B cell (primary cell): ENCODE measurements around the gene OVCA2. TPM values are rescaled to one million over a fixed set of nuclear protein-coding genes. Genes with fewer than 3 reads are reported as not detected.

Experiments used
- ATAC-seq: fragments of 200-7000 bp; cut with Tn5 transposase; one replicate; pipeline ENCODE4 v1.10.0; 2021; ENCODE audit warnings: low read depth, mild to moderate bottlenecking, moderate number of reproducible peaks, moderate library complexity
- CTCF ChIA-PET: fragments of 350-600 bp; sonication (Branson Sonifier 250); formaldehyde crosslinking; loops from one replicate; lab custom pipeline; 2021; ENCODE audit warnings: antibody characterized with exemption, inconsistent platforms; lab: Charles Lee
- POLR2A ChIA-PET: fragments of 350-600 bp; sonication (Branson Sonifier 250); formaldehyde crosslinking; loops from one replicate; lab custom pipeline; 2021; ENCODE audit warnings: antibody characterized with exemption; lab: Charles Lee
- DNase-seq: peaks from one replicate; pipeline ENCODE4 v3.0.0; 2013
- H2AFZ ChIP-seq: 2 replicates; pipeline ENCODE4 v1.6.1; 2012; ENCODE audit warnings: mild to moderate bottlenecking, low read depth, low read length; ENCODE audit not compliant: insufficient read depth, poor library complexity, severe bottlenecking
- H3K27ac ChIP-seq, 2 donors: 1 replicate in 1 of 2; 2 replicates in 1 of 2; pipeline ENCODE4 v1.5.1; 2012 to 2013; ENCODE audit warnings: low read length in 2 of 2, mild to moderate bottlenecking in 2 of 2, moderate library complexity in 1 of 2
- H3K27me3 ChIP-seq, 4 experiments: fragments of 200-600 bp in 1 of 4; sonication (generic) in 1 of 4; replicated peaks in 1 of 4; 1 replicate in 2 of 4; 2 replicates in 2 of 4; pipeline versions ENCODE4 v1.6.1 to v1.7.0; 2013 to 2016; ENCODE audit warnings: low read length in 3 of 4, mild to moderate bottlenecking in 2 of 4, mixed read lengths in 1 of 4, moderate library complexity in 1 of 4; ENCODE audit not compliant: insufficient read depth in 4 of 4, control insufficient read depth in 3 of 4; ENCODE audit errors: control extremely low read depth in 1 of 4
- H3K36me3 ChIP-seq, 2 experiments: replicated peaks in 1 of 2; 1 replicate in 1 of 2; 2 replicates in 1 of 2; pipeline versions ENCODE4 v1.6.1 to v1.7.1; 2013; ENCODE audit warnings: low read length in 1 of 2; ENCODE audit not compliant: insufficient read depth in 2 of 2, control insufficient read depth in 1 of 2; ENCODE audit errors: control extremely low read depth in 1 of 2, extremely low read depth in 1 of 2
- H3K4me1 ChIP-seq, 2 donors: fragments of 200-600 bp in 1 of 2; sonication (generic) in 1 of 2; 1 replicate in 1 of 2; 2 replicates in 1 of 2; pipeline versions ENCODE4 v1.5.1 to v1.6.1; 2013 to 2017; ENCODE audit warnings: low read length in 2 of 2; ENCODE audit not compliant: control insufficient read depth in 2 of 2, insufficient read depth in 2 of 2
- H3K4me2 ChIP-seq: replicated peaks from 2 replicates; pipeline ENCODE3; 2012; ENCODE audit warnings: mild to moderate bottlenecking, low read depth, low read length; ENCODE audit not compliant: poor library complexity, severe bottlenecking
- H3K4me3 ChIP-seq, 5 experiments: fragments of 200-600 bp in 1 of 5; sonication (generic) in 1 of 5; 1 replicate in 3 of 5; 2 replicates in 2 of 5; pipeline versions ENCODE4 v1.5.1 to v1.7.0; 2011 to 2016; ENCODE audit warnings: low read length in 4 of 5, mild to moderate bottlenecking in 4 of 5, low read depth in 2 of 5, control low read depth in 1 of 5, moderate library complexity in 1 of 5; ENCODE audit not compliant: insufficient read depth in 1 of 5; ENCODE audit errors: control extremely low read depth in 1 of 5, extremely low read depth in 1 of 5
- H3K79me2 ChIP-seq: fragments of 200-600 bp; sonication (generic); one replicate; pipeline ENCODE4 v1.6.0; 2016; ENCODE audit warnings: low read length; ENCODE audit not compliant: control insufficient read depth, insufficient read depth
- H3K9ac ChIP-seq: fragments of 200-600 bp; sonication (generic); 2 replicates; pipeline ENCODE4 v1.6.1; 2017; ENCODE audit warnings: mild to moderate bottlenecking, low read length, moderate library complexity
- H3K9me3 ChIP-seq, 3 donors: one replicate each; pipeline versions ENCODE4 v1.6.1 to v1.7.1; 2013; ENCODE audit warnings: low read length in 2 of 3; ENCODE audit not compliant: control insufficient read depth in 2 of 3, insufficient read depth in 1 of 3; ENCODE audit errors: control extremely low read depth in 1 of 3
- H4K20me1 ChIP-seq: 2 replicates; pipeline ENCODE4 v1.6.0; 2012; ENCODE audit warnings: mild to moderate bottlenecking, low read length; ENCODE audit not compliant: insufficient read depth, control insufficient read depth, poor library complexity, severe bottlenecking
- H3K27ac Mint-ChIP-seq: one replicate; pipeline ENCODE4 v1.8.0; 2021; ENCODE audit warnings: mixed read lengths
- H3K27me3 Mint-ChIP-seq: one replicate; pipeline ENCODE4 v1.8.0; 2021; ENCODE audit warnings: mixed read lengths
- H3K4me1 Mint-ChIP-seq: one replicate; pipeline ENCODE4 v1.8.0; 2021; ENCODE audit warnings: mixed read lengths
- H3K4me3 Mint-ChIP-seq: one replicate; pipeline ENCODE4 v1.8.0; 2021; ENCODE audit warnings: mixed read lengths
- H3K9me3 Mint-ChIP-seq: one replicate; pipeline ENCODE4 v1.8.0; 2022; ENCODE audit warnings: mixed read lengths; ENCODE audit not compliant: insufficient read depth
- EZH2 ChIP-seq: IDR thresholded peaks from 2 replicates; pipeline ENCODE4 v1.6.1; 2012; ENCODE audit warnings: borderline replicate concordance, low read depth, mild to moderate bottlenecking, moderate library complexity, low read length; ENCODE audit not compliant: insufficient read depth, poor library complexity, severe bottlenecking
- WGBS: methylation state at CpG from one replicate; pipeline ENCODE4 v1.1.5; 2013; ENCODE audit warnings: missing lambda C conversion rate; ENCODE audit not compliant: insufficient coverage; 5-methylcytosine and 5-hydroxymethylcytosine counted together
- intact Hi-C: fragments of 100-400 bp; cut with micrococcal nuclease; formaldehyde crosslinking; loops from one replicate; pipeline ENCODE4 v1.10.0; 2022
- polyA plus RNA-seq: library from polyadenylated mRNA; depleted of rRNA; stranded (reverse); fragments of >200 nt; gene quantifications from 2 replicates; pipeline ENCODE4 v1.2.3, GENCODE V29; 2012
- total RNA-seq, 2 donors: library from RNA; stranded (reverse); fragments of 120-200 nt in 1 of 2; gene quantifications; 1 replicate in 1 of 2; 2 replicates in 1 of 2; pipeline versions ENCODE4 v1.2.3 to v1.2.4, GENCODE V29; 2013 to 2022
- TF ChIP-seq, protein P1 (sequence below): fragments of 200-600 bp; IDR thresholded peaks from one replicate; pipeline ENCODE4 v1.8.0; 2022; ENCODE audit warnings: antibody characterized with exemption, mild to moderate bottlenecking

OVCA2 gene
- total and polyA plus RNA-seq, 2 donors (not counting 1 experiment from before 2014, with no cell fraction given) = 23.2 to 43.9 TPM

DNA sequence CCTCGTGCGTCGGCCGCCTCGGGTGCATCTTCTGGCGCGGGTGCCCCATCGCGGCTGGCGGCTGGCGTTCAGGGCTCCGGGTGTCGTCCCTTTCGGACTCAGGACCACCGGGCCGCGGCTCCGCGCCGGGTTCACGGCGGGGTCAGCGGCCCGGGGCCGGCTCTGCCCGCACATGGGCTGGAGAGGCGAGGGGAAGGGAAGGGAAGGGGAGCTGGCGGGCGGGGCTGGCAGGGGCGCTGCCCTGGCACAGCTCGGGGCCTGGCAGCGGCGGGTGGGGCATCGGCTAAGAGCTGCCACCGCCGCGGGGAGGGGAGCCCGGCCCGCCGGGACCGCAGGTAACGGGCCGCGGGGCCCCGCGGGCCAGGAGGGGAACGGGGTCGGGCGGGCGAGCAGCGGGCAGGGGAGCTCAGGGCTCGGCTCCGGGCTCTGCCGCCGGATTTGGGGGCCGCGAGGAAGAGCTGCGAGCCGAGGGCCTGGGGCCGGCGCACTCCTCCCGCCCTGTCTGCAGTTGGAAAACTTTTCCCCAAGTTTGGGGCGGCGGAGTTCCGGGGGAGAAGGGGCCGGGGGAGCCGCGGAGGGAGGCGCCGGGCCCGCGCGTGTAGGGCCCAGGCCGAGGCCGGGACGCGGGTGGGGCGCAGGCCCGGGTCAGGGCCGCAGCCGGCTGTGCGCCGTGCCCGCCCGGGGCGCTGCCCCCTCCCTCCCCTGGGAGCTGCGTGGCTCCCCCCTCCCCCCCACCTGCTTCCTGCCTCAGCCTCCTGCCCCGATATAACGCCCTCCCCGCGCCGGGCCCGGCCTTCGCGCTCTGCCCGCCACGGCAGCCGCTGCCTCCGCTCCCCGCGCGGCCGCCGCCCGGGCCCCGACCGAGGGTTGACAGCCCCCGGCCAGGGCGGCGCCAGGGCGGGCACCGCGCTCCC, 13.7 kb downstream of the OVCA2 start:
- peaks cover 39% of the 10 kb centered on the region for H4K20me1 ChIP-seq
- peaks cover 43% of the 10 kb centered on the region for H3K4me1 Mint-ChIP-seq
- H3K9me3 Mint-ChIP-seq = no peaks in the 10 kb centered on the region
- no peak overlapping the region for H3K27ac Mint-ChIP-seq
- no peaks in the 10 kb centered on the region for H3K36me3 ChIP-seq
- peak overlapping the region; percentile 54 for H2AFZ ChIP-seq
- under 1% methylated on average over 110 of the region's 113 CpGs for WGBS
- intact Hi-C loops = loop anchor here (1.0 to 10.0 kb wide), 3 partner anchors 34 to 297 kb away; no protein-coding TSS in a partner anchor
- peak; percentile 1 for ATAC-seq
- H3K4me1 ChIP-seq = peaks cover 60 to 75% of the 10 kb centered on the region in 2 donors
- H3K79me2 ChIP-seq = no peaks in the 10 kb centered on the region
- POLR2A ChIA-PET = interaction anchor here (0.6 to 1.6 kb wide), 4 partner anchors 34 to 620 kb away, joined by 3 to 10 read pairs (median 4); no protein-coding TSS in a partner anchor
- H3K4me3 ChIP-seq = peak overlapping the region in 3 of 5 experiments; percentile 44 to 57 (median 52)
- CTCF ChIA-PET = interaction anchor here (0.6 to 8.1 kb wide), 33 partner anchors 9 to 297 kb away, joined by 3 to 330 read pairs (median 4); no protein-coding TSS in a partner anchor
- H3K4me2 ChIP-seq = peak overlapping the region; percentile 95
- peaks cover 0 to 19% (median 0%) of the 10 kb centered on the region in 3 donors for H3K9me3 ChIP-seq
- TF ChIP-seq EZH2 = peak; percentile 58
- TF ChIP-seq, protein P1, sequence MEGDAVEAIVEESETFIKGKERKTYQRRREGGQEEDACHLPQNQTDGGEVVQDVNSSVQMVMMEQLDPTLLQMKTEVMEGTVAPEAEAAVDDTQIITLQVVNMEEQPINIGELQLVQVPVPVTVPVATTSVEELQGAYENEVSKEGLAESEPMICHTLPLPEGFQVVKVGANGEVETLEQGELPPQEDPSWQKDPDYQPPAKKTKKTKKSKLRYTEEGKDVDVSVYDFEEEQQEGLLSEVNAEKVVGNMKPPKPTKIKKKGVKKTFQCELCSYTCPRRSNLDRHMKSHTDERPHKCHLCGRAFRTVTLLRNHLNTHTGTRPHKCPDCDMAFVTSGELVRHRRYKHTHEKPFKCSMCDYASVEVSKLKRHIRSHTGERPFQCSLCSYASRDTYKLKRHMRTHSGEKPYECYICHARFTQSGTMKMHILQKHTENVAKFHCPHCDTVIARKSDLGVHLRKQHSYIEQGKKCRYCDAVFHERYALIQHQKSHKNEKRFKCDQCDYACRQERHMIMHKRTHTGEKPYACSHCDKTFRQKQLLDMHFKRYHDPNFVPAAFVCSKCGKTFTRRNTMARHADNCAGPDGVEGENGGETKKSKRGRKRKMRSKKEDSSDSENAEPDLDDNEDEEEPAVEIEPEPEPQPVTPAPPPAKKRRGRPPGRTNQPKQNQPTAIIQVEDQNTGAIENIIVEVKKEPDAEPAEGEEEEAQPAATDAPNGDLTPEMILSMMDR = no peak
- H3K27me3 ChIP-seq = peaks cover 0 to 62% (median 14%) of the 10 kb centered on the region in 4 experiments
- peaks cover 7% of the 10 kb centered on the region for H3K27me3 Mint-ChIP-seq
- peak overlapping the region; percentile 82 for H3K4me3 Mint-ChIP-seq
- H3K27ac ChIP-seq = no peak overlapping the region
- H3K9ac ChIP-seq = peak overlapping the region; percentile 59
- DNase-seq = peak; percentile 62
